ENCODE measurements around the gene CLDN9.

GRCh38 chr16:3007059-3007956 lies 5.4 kb upstream of the CLDN9 start:
- TF ChIP-seq, protein P1, sequence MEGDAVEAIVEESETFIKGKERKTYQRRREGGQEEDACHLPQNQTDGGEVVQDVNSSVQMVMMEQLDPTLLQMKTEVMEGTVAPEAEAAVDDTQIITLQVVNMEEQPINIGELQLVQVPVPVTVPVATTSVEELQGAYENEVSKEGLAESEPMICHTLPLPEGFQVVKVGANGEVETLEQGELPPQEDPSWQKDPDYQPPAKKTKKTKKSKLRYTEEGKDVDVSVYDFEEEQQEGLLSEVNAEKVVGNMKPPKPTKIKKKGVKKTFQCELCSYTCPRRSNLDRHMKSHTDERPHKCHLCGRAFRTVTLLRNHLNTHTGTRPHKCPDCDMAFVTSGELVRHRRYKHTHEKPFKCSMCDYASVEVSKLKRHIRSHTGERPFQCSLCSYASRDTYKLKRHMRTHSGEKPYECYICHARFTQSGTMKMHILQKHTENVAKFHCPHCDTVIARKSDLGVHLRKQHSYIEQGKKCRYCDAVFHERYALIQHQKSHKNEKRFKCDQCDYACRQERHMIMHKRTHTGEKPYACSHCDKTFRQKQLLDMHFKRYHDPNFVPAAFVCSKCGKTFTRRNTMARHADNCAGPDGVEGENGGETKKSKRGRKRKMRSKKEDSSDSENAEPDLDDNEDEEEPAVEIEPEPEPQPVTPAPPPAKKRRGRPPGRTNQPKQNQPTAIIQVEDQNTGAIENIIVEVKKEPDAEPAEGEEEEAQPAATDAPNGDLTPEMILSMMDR (IDR thresholded peaks at IDR 0.05), result no peak
- no peak for TF ChIP-seq POLR2AphosphoS5 (IDR thresholded peaks at IDR 0.05)
